ENCODE data around the gene COL21A1.

Gene COL21A1

GRCh38 chr6:56187686-56188085 is 59.7 kb downstream of the COL21A1 start:
- DNase-seq (ENCODE audit: low read depth) = no peak

GRCh38 chr6:56176741-56177140 is 70.6 kb downstream of the COL21A1 start:
- DNase-seq (ENCODE audit: low read depth) = no peak

GRCh38 chr6:56173228-56173627 is 74.2 kb downstream of the COL21A1 start:
- no peak for DNase-seq (ENCODE audit: low read depth)

GRCh38 chr6:56172144-56172543 is 75.2 kb downstream of the COL21A1 start:
- no peak for DNase-seq (ENCODE audit: low read depth)

GRCh38 chr6:56169366-56169765 is 78.0 kb downstream of the COL21A1 start:
- no peak for DNase-seq (ENCODE audit: low read depth)

- no peak for DNase-seq (ENCODE audit: low read depth)
Measured at GRCh38 chr6:56168596-56168995, 78.8 kb downstream of the COL21A1 start.

- no peak for DNase-seq (ENCODE audit: low read depth)
Measured at GRCh38 chr6:56162081-56162480, 85.3 kb downstream of the COL21A1 start.

- no peak for DNase-seq (ENCODE audit: low read depth)
Measured at GRCh38 chr6:56160489-56160888, 86.9 kb downstream of the COL21A1 start.

- no peak for DNase-seq (ENCODE audit: low read depth)
Measured at GRCh38 chr6:56158571-56158970, 88.8 kb downstream of the COL21A1 start.

- peak; percentile 34 for DNase-seq (ENCODE audit: low read depth)
Measured at GRCh38 chr6:56156643-56157042, 90.7 kb downstream of the COL21A1 start.

- DNase-seq (ENCODE audit: low read depth) = no peak
Measured at GRCh38 chr6:56155634-56156141, 91.7 kb downstream of the COL21A1 start.

GRCh38 chr6:56154076-56154475 is 93.3 kb downstream of the COL21A1 start:
- DNase-seq (ENCODE audit: low read depth) = no peak

GRCh38 chr6:56152611-56153010 is 94.8 kb downstream of the COL21A1 start:
- DNase-seq (ENCODE audit: low read depth) = no peak

GRCh38 chr6:56151609-56152224 is 95.7 kb downstream of the COL21A1 start:
- DNase-seq (ENCODE audit: low read depth) = no peak

GRCh38 chr6:56148488-56149186 is 98.7 kb downstream of the COL21A1 start:
- DNase-seq (ENCODE audit: low read depth) = no peak

GRCh38 chr6:56147766-56148165 is 99.6 kb downstream of the COL21A1 start:
- DNase-seq (ENCODE audit: low read depth) = no peak

- DNase-seq (ENCODE audit: low read depth) = no peak
Measured at GRCh38 chr6:56146086-56146485, 101.3 kb downstream of the COL21A1 start.

GRCh38 chr6:56145616-56146015 is 101.8 kb downstream of the COL21A1 start:
- no peak for DNase-seq (ENCODE audit: low read depth)

GRCh38 chr6:56144538-56145324 is 102.6 kb downstream of the COL21A1 start:
- peak; percentile 20 for DNase-seq (ENCODE audit: low read depth)

- DNase-seq (ENCODE audit: low read depth) = no peak
Measured at GRCh38 chr6:56143796-56144195, 103.6 kb downstream of the COL21A1 start.

GRCh38 chr6:56140090-56140489 is 107.3 kb downstream of the COL21A1 start:
- DNase-seq (ENCODE audit: low read depth) = no peak

GRCh38 chr6:56115715-56116114 is 131.7 kb downstream of the COL21A1 start:
- DNase-seq (ENCODE audit: low read depth) = no peak

GRCh38 chr6:56109149-56109548 is 138.2 kb downstream of the COL21A1 start:
- no peak for DNase-seq (ENCODE audit: low read depth)
